HG02973 (cell line): ENCODE results near the gene CETP.
"Not testable (repeated sequence)": the region's sequence is repeated elsewhere in the genome, so short reads cannot be mapped to it uniquely, and the experiment has no call there.

ENCODE experiments used
- ATAC-seq: cut with Tn5 transposase; IDR thresholded peaks from one replicate; pipeline ENCODE4 v1.9.1; 2021; ENCODE audit warnings: moderate library complexity; ENCODE audit not compliant: unreplicated experiment

The CETP gene

DNA sequence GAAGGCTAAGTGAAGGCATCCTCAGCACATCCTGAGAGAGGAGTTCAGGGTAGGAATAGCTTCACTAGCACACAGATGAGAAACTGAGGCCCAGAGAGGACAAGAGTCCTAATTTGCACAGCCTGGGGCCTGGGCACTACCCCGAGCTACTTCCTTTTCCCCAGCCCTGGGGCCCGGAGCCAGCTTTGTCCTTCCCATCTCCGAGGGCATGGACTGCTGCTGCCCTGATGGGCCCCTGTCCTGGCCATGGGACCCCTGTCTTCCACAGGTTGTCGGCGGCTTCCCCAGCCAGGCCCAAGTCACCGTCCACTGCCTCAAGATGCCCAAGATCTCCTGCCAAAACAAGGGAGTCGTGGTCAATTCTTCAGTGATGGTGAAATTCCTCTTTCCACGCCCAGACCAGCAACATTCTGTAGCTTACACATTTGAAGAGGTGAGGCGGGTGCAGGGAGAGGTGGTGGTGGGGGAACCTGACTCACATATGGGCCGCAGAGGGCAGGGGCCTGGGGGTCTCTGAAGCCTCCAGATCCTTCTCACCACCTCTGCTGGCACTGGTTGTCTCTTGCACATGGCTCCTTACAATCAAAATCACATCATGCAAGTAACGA lies 16.2 kb downstream of the CETP start:
- no peak for ATAC-seq

DNA sequence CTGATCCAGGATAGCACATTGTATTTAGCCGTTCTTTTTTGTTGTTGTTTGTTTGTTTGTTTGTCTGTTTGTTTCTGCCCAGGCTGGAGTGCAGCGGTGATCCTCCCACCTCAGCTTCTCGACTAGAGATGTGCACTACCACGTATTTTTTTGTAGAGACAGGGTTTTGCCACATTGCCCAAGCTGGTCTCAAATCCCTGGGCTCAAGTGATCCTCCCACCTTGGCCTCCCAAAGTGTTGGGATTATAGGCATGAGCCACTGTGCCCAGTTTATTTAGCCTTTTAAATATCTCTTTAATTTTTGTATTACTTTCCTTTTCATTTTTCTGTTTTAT lies 18.4 kb downstream of the CETP start:
- ATAC-seq: no peak

DNA sequence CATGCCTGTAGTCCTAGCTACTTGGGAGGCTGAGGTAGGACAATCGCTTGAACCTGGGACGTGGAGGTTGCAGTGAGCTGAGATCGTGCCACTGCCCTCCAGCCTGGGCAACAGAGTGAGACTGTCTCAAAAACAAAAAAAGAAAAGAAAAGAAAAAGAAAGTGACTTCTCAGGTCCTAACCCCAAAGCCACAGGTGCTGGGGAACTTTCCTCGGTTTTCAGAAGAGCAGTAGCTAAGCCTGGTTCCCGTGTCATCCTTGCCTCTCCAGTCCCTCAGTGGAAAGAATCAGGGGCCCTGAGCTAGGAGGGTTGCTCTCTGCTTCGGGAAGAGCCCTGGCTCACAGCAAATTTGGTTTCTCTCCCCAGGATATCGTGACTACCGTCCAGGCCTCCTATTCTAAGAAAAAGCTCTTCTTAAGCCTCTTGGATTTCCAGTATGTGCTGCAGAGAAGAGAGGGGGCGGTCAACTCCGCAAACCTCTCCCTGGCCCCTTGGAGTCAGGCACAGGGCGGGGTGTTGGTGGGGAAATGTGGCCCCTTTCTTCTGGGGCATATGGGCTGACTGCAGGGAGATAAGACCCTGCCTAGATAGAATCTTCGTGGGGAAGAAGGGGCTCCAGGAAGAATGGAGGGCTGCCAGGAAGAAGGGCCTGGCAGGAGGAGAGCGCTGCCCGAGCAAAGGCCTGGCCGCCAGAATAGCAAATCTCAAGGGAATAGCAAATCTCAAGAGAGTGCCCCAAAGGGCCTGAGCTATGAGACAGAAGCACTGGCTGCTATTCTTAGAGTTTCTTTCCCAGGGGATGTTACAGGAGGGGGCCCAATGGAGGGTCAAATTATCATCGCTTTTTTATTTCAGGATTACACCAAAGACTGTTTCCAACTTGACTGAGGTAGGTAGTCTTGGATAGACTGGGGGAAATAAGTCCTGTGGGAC lies 19.3 kb downstream of the CETP start:
- no peak for ATAC-seq

DNA sequence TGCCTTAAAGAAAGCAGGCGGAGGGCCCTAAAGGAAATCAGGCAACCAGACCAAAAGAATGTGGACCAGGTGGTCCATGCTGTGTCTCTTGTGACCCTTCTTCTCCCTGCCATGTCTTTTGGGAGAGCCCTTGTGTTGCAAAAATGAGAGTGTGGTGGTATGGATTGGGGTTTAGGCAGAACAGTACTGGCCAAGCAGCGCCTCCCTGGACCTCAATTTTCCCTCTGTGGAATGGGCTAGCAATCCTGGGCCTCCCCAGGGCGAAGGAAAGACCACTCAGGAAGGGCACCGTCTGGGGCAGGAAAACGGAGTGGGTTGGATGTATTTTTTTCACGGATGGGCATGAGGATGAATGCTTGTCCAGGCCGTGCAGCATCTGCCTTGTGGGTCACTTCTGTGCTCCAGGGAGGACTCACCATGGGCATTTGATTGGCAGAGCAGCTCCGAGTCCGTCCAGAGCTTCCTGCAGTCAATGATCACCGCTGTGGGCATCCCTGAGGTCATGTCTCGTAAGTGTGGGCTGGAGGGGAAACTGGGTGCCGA lies 20.1 kb downstream of the CETP start:
- ATAC-seq: no peak

DNA sequence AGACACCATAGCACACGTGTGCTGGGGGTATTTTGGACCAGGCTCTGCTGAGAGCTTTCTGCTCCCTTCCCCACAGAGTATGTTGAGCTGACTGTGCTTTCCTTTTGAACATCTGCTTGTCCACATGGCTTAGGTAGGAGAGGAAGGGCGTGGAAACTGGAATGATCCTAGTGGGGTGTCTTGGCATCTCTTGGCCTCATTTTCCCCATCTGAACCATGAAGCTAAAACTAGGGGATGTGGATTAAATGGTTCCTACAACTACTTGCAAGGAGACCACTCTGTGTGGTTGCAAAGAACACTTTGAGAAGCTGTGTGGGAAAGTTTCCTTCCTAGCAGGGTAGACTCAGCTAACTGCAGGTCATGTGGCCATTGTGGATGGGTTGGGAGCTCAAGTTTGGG lies 20.9 kb downstream of the CETP start:
- ATAC-seq: no peak

DNA sequence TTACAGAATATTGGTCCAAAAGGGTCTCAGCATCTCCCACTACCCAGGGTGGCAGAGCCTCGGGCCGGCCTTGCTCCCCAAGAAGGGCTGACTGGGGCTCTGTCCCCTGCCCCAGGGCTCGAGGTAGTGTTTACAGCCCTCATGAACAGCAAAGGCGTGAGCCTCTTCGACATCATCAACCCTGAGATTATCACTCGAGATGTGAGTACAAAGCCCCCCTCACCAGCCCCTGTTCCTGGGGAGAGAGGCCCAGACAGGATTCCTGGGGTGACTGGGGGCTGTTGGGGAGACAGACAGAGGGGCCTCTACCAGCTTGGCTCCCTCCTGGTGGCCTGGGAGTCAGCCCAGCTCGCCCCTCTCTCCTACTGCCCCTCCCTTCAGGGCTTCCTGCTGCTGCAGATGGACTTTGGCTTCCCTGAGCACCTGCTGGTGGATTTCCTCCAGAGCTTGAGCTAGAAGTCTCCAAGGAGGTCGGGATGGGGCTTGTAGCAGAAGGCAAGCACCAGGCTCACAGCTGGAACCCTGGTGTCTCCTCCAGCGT lies 21.5 kb downstream of the CETP start:
- no peak for ATAC-seq

DNA sequence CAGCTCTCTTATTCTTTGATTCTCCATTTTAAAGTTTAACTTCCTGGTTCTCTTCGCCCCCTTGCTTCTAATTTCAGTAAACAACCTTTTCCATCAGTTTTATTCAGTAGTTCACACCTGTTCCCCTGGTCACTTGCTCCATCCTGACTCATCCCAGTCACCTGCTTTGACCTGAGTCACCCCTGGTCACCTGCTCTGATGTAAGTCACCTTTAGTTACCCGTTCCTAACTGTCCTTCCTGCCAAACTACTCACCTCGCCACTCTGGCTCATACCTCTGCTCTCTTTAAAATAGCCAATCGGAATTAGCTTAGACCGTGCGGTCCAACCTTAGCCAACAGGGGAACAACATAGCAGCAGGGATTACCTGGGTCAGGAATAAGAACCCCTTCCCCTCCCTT lies 22.9 kb downstream of the CETP start:
- ATAC-seq: no peak

DNA sequence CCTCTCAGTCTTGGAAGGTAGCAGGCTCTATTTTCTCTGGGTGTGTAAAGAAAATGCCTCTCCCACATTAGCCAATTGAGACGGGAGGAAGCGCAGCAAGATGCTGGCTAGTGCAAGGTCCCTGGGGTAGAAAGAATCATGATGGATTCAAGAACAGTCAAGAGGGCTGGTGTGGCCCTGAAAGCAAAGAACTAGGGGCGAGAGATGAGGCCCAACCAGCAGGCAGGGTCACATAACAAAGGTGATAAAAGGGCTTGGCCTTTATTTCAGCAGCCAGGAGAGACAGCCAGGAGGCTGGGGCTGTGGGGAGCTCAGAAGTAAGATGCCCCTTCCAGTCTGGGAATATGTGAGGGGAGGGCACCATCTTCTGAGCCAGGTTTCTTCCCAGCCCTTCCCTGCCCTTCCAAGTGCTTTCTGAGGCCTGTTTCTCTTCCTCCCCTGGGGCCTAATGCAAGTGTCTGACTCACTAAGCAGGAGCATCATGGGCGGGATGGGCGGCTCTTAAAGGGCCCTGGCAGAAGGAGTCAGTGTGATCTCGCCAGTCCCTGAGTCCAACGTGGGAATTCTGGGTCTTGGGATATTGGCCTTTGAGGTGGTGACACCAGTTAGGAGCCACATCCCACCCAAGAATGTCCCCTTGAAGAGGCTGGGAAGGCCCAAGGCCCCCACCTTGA lies 23.7 kb downstream of the CETP start:
- ATAC-seq: no peak

DNA sequence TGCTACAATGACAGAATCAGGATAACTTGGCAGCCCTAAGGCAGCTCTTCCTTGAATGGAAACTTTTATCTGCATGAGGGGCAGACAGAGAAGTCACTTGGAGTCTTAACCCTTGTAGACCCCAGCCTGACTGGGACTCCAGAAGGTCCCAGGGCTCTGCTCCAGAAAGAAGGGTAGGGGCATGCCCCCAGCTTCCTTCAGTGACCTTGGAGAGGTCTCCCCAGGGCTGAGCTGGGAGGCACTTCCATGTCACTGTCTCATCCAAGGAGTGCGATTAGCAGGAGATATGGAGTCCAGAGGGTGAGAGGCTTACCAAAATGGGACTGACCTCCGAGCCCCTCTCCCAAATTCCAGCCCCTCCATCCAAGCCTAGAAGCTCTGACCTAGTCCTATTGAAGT lies 24.2 kb downstream of the CETP start:
- no peak for ATAC-seq

DNA sequence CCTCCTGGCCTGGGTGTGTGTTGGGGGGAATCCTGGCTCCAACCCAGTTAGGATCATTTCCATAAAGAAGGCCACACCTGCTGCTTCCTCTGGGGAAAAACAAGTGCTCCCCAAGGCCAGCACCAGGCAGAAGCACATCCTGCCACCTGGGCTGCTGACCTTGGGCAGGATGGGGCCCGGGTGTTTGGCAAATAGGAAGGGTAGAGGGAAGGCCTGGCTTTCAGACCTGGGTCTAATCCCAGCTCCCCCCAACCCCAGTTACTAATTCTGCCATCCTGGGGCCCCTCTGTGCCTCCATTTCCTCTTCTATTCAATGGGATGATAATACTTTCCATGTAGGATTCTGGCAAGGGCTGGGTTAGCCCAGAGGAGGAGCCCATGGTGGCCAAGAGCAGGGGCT lies 24.6 kb downstream of the CETP start:
- no peak for ATAC-seq

DNA sequence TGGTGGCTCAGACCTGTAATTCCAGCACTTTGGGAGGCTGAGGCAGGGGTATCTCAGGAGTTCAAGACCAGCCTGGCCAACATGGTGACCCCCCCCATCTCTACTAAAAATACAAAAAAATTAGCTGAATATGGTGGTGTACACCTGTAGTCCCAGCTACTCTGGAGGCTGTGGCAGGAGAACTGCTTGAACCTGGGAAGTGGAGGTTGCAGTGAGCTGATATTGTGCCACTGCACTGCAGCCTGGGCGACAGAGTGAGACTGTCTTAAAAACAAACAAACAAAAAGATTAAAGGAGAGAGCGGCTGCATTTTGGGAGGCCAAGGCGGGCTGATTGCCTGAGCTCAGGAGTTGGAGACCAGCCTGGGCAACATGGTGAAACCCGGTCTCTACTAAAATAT lies 25.2 kb downstream of the CETP start:
- not testable (repeated sequence) for ATAC-seq

DNA sequence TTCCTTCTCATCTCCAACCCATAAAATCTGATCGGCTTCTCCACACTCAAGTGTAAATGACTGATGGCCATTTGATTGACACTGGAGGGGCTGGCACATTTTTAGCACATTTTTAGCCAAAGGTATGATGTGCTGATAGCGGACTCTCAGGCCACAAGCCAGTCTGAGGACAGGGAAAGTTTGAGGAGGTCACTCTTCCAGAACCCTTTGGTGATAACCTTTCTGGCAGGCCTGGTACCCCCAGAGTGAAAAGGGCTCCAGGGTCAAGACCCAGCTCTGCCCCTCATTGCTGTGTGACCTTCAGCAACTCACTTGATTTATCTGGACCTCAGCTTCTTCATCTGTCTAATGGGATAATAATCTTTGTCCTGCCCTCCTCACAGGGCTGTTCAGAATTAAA lies 25.9 kb downstream of the CETP start:
- no peak for ATAC-seq

DNA sequence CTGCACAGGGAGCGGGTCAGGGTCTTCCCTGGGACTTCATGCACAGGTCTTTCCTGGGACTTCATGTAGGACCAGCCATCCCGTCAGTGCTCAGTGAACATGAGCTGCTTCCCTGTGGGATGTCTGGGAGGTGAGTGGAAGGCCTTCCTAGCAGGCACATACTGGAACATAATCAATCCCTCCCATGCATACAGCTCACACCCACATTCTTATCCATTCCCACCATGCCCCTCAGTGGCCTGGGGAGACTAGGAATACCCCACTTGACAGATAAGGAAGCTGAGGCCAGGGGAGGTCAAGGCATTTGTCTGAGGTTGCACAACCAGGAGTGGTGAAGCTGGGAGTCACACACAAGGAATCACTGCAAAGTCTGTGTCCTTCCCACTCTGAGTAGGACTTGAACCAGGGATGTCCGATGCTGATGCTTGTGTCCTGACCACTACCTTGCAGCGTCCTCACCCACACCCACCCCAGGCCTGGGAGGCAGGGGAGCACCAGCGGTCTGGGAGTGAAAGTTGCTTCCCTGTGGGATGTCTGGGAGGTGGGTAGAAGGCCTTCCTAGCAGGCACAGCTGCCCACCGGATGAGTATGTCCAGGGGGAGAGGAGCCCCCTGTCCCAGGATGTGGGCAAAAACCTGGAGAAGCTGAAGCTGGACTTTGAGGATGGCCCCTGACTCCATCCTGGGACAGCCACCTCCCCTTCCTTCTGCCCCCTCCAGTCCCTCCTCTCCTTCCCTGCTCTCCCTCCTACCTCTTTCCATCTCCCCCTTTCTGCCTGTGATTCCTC lies 26.6 kb downstream of the CETP start:
- no peak for ATAC-seq

DNA sequence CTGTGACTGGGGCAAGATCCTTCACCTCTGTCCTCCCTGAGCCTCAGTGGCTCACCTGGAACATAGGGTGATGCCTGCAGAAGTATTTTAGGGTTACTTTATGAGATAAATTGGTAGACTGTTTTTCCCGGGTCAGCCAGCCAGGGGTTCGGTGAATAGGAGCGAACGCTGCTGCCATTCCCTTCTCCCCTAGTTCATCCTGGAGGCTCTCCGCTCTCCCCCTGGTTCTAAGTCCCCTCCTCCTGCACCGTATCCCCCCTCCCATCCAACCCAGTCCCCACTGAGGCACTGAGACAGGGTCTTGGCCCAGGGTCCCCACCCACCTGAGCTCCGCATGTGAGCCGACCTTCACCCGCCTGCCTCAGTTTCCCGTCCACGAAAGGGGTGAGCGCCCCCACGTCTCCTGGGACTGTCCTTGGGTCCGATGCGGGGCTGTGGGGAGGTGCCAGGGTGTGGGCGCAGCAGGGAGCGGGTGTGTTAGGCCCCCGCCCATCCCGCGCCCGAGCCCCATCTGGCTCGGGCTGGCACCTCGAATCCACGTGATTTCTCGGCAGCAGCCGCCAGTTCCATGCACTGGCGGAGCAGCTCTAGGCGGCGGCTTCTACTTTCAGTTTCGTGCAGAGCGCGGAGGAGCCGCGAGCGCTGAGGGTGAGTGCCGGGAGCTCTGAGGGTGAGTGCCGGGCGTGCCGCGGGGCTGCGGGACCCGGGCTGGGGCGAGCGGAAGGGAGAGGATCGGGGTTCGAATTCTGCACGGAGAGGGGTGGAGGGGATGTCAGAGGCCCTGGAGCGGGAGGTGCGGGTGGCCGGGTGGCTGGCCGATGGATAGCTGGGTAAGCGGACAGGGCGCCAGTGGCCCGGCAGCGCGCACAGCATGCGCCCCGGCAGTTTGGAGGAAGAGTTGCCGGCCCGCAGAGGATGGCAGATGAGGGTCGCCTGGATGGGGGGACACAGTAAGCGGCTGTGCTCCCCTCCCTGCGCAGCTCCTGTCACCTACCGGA lies 27.5 kb downstream of the CETP start, which contains the start of gene NLRC5:
Gene NLRC5 (plus strand): TSS at position 610 of the 998 bp plus-strand sequence. CDS start 31,156 bp downstream, outside the sequence.
- ATAC-seq: peak; percentile 64

DNA sequence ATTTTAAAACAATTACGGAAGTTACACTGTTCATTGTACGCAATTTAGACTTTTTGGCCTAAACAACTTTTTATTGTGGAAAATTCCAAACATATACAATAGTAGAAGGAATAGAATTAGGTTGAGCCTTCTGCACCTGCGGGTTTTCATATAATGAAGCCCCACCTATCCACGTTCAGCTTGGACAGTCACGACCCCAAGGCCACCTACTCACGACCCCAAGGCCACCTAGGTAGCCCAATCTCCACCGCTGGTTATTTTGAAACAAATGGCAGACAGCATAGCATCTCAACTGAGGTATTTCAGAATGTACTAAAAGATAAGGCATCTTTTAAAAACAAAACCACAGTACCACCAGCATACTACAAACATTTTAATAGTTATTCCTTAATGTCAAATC lies 28.2 kb downstream of the CETP start:
- ATAC-seq: no peak

DNA sequence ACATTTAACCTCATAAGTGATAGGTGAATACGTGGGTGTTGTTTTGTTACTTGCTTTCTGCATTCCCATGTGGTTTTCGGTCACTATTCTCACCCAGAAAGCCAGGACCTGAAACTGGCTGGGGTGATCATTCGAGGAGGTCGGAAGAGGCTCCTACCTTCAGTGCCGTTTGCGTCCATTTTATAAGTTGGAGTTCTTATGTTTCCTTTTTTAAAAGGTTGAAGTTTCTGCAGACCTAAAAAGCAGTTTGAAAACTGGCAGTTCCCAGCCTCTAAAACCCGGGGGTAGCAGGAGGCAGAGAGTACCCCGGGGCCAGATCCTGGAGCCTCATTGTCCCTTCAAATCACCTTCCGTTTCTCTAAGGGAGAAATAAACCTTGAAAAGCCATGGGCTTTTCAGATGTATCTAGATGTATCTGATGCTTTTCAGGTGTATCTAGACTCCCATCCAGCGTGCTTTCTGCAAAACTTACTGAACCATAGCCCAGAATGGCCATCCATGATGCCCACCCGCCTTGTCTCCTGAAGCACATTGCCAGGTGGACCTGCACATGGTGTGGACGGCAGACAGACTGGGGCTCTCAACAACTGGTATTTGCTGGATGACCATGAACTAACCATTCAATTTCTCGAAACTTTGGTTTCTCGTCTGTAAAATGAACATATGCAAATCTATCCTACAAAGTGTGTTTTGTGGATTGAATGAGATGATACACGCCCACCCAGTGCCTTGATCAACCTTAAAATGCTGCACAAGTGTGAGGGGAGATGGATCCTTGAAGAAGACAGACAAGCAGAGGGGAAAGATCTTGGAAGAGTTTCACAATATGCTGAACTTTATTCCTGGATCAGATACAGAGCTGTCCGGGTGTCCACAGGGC lies 28.9 kb downstream of the CETP start:
- no peak for ATAC-seq

DNA sequence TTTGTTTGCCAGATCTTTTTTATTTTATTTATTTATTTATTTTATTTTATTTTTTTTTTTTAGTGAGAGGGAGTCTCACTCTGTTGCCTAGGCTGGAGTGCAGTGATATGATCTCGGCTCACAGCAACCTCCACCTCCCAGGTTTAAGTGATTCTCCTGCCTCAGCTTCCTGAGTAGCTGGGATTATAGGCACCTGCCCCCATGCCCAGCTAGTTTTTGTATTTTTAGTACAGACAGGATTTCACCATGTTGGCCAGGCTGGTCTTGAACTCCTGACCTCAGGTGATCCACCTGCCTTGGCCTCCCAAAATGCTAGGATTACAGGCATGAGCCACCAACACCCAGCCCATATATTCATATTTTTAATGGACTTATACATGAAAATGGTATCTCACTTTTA lies 30.7 kb downstream of the CETP start:
- ATAC-seq: not testable (repeated sequence)

DNA sequence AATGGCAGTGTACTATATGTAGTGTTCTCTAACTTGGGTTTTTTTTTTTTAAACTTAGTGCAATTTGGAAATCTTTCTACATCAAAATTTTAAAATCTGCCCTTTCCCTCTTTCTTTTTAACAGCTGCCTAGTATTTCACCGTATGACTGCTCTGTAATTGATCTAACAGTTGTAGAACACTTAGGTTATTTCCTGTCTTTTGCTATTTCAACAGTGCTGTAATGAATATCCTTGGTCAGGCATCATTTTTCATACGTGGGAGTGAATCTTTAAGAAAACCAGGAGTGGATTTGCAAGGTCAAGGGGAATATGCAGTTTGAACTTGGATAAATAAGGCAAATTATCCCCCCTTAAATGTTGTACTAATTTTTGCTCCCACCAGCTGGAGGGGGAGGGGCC lies 31.5 kb downstream of the CETP start:
- ATAC-seq: no peak
